ENCODE data around the gene HNRNPU. TPM values are rescaled to one million over a fixed set of nuclear protein-coding genes. Genes with fewer than 3 reads are reported as not detected.

Gene HNRNPU
- total and polyA plus RNA-seq, 2 experiments from 2014 or later: 422 to 687 TPM

GRCh38 chr1:244836135-244836521, 28.2 kb downstream of the HNRNPU start:
- no peak overlapping the region for H2AFZ ChIP-seq
- ATAC-seq: peak; percentile 4
- Mint-ChIP-seq H3K4me3 (peak overlapping the region; percentile 94), H3K27me3 (ENCODE audit: insufficient read depth, low read depth, poor library complexity) (peaks cover 18% of the 10 kb centered on the region), H3K36me3 (ENCODE audit: low read depth) (peaks cover 22% of the 10 kb centered on the region), H3K4me1 (peaks cover 38% of the 10 kb centered on the region), H3K9me3 (no peaks in the 10 kb centered on the region; the same call in 2 of the 3 replicates), H3K27ac (peak overlapping the region; percentile 97)
- peak overlapping the region; percentile 73 for H3K4me3 ChIP-seq
- H3K27ac ChIP-seq (ENCODE audit: low read depth): peak overlapping the region; percentile 100
- no peaks in the 10 kb centered on the region for H3K36me3 ChIP-seq (ENCODE audit: insufficient read depth)
- TF ChIP-seq NANOG (IDR thresholded peaks at IDR 0.05; ENCODE audit: borderline replicate concordance) (no peak), POLR2AphosphoS5 (IDR thresholded peaks at IDR 0.05; ENCODE audit: low read depth) (peak; percentile 51; the same call in 1 of the 2 replicates)
- H3K27me3 ChIP-seq (ENCODE audit: insufficient read depth): no peaks in the 10 kb centered on the region
- H3K4me1 ChIP-seq (ENCODE audit: insufficient read depth): peaks cover 24% of the 10 kb centered on the region
- peaks cover 8% of the 10 kb centered on the region; the same call in 1 of the 2 replicates for H4K20me1 ChIP-seq (replicated peaks; ENCODE audit: insufficient read depth)
- peaks cover 18% of the 10 kb centered on the region; the same call in 1 of the 2 replicates for H3F3A ChIP-seq (replicated peaks; ENCODE audit: low read depth)
- peak; percentile 44 for DNase-seq (ENCODE audit: low spot score)
- peak overlapping the region; percentile 82 for H3K4me2 ChIP-seq
- H3K9me2 ChIP-seq (ENCODE audit: insufficient read depth): no peaks in the 10 kb centered on the region
- peaks cover 39% of the 10 kb centered on the region for H3K79me2 ChIP-seq (replicated peaks; ENCODE audit: insufficient read depth)

GRCh38 chr1:244835276-244836134, 28.8 kb downstream of the HNRNPU start, which contains the start of gene COX20:
Gene COX20, plus strand, starts transcription at chr1:244835658. Its CDS starts 57 bp downstream, at chr1:244835715.
- no peaks in the 10 kb centered on the region for H3K36me3 ChIP-seq (ENCODE audit: insufficient read depth)
- H3K27ac Mint-ChIP-seq: peak within 1 kb of the TSS; percentile 100
- peaks cover 38% of the 10 kb centered on the region for H3K4me1 Mint-ChIP-seq
- peak within 1 kb of the TSS; percentile 94 for H3K4me3 Mint-ChIP-seq
- H3K4me3 ChIP-seq: peak within 1 kb of the TSS; percentile 73
- peaks cover 8% of the 10 kb centered on the region; the same call in 1 of the 2 replicates for H4K20me1 ChIP-seq (replicated peaks; ENCODE audit: insufficient read depth)
- H3K27me3 Mint-ChIP-seq (ENCODE audit: insufficient read depth, low read depth, poor library complexity): peaks cover 18% of the 10 kb centered on the region
- peaks cover 38% of the 10 kb centered on the region for H3K79me2 ChIP-seq (replicated peaks; ENCODE audit: insufficient read depth)
- H3K27ac ChIP-seq (ENCODE audit: low read depth): peak within 1 kb of the TSS; percentile 100
- no peak within 1 kb of the TSS for H2AFZ ChIP-seq
- TF ChIP-seq CREB1 (CRISPR knock-in tag; IDR thresholded peaks at IDR 0.05; ENCODE audit: low read depth) (peak; percentile 39; the same call in 1 of the 2 replicates), NANOG (IDR thresholded peaks at IDR 0.05; ENCODE audit: borderline replicate concordance) (no peak), POLR2AphosphoS5 (IDR thresholded peaks at IDR 0.05; ENCODE audit: low read depth) (peak; percentile 46; the same call in 1 of the 2 replicates), ZNF114 (CRISPR knock-in tag; IDR thresholded peaks at IDR 0.05) (no peak), ZNF462 (CRISPR knock-in tag; IDR thresholded peaks at IDR 0.05) (no peak)
- peak; percentile 96 for DNase-seq (ENCODE audit: low spot score)
- peaks cover 20% of the 10 kb centered on the region for H3K36me3 Mint-ChIP-seq (ENCODE audit: low read depth)
- H3F3A ChIP-seq (replicated peaks; ENCODE audit: low read depth): peaks cover 12% of the 10 kb centered on the region; the same call in 1 of the 2 replicates
- no peaks in the 10 kb centered on the region for H3K9me2 ChIP-seq (ENCODE audit: insufficient read depth)
- peaks cover 24% of the 10 kb centered on the region for H3K4me1 ChIP-seq (ENCODE audit: insufficient read depth)
- no peaks in the 10 kb centered on the region for H3K27me3 ChIP-seq (ENCODE audit: insufficient read depth)
- ATAC-seq: peak; percentile 73
- H3K9me3 Mint-ChIP-seq: no peaks in the 10 kb centered on the region; the same call in 2 of the 3 replicates
- peak within 1 kb of the TSS; percentile 82 for H3K4me2 ChIP-seq

Measured in GM23338 (cell line).